ENCODE measurements around the gene TNFAIP2.
"Not testable (repeated sequence)": the region's sequence is repeated elsewhere in the genome, so short reads cannot be mapped to it uniquely, and the experiment has no call there.

The TNFAIP2 gene

GRCh38 chr14:103107941-103108748 is 15.1 kb upstream of the TNFAIP2 start:
- no peak for DNase-seq

GRCh38 chr14:103108749-103109207 is 14.5 kb upstream of the TNFAIP2 start:
- no peak for DNase-seq

GRCh38 chr14:103109535-103110441 is 13.5 kb upstream of the TNFAIP2 start:
- DNase-seq: no peak

- no peak for DNase-seq
Observed at GRCh38 chr14:103110681-103111231, 12.5 kb upstream of the TNFAIP2 start.

GRCh38 chr14:103111232-103111868 is 11.9 kb upstream of the TNFAIP2 start:
- no peak for DNase-seq

- no peak for DNase-seq
Observed at GRCh38 chr14:103112400-103113243, 10.6 kb upstream of the TNFAIP2 start.

GRCh38 chr14:103113303-103113702 is 10.0 kb upstream of the TNFAIP2 start:
- no peak for DNase-seq

GRCh38 chr14:103113774-103114173 is 9.5 kb upstream of the TNFAIP2 start:
- no peak for DNase-seq

GRCh38 chr14:103115086-103115679 is 8.1 kb upstream of the TNFAIP2 start:
- not testable (repeated sequence) for DNase-seq

- no peak for DNase-seq
Observed at GRCh38 chr14:103115845-103116572, 7.3 kb upstream of the TNFAIP2 start.

- DNase-seq: no peak
Observed at GRCh38 chr14:103116636-103117035, 6.6 kb upstream of the TNFAIP2 start.

GRCh38 chr14:103117499-103117898 is 5.8 kb upstream of the TNFAIP2 start:
- DNase-seq: not testable (repeated sequence)

GRCh38 chr14:103118018-103118662 is 5.1 kb upstream of the TNFAIP2 start:
- no peak for DNase-seq

- DNase-seq: no peak
Observed at GRCh38 chr14:103118663-103119404, 4.4 kb upstream of the TNFAIP2 start.

GRCh38 chr14:103119527-103119926 is 3.7 kb upstream of the TNFAIP2 start:
- not testable (repeated sequence) for DNase-seq

- DNase-seq: no peak
Observed at GRCh38 chr14:103121121-103121845, 2.0 kb upstream of the TNFAIP2 start.

- DNase-seq: peak; percentile 52
Observed at GRCh38 chr14:103121846-103122584, 1.2 kb upstream of the TNFAIP2 start.

GRCh38 chr14:103122585-103122946 is 695 bp upstream of the TNFAIP2 start:
- no peak for DNase-seq
